Chondrocyte (in vitro differentiated cells): ENCODE results near the gene KLHDC7A. TPM values are rescaled to one million over a fixed set of nuclear protein-coding genes. Genes with fewer than 3 reads are reported as not detected.
A peak's percentile ranks its signal among the peaks of the same experiment; 100 is the strongest.

Experiments used
- DNase-seq: peaks from one replicate; pipeline ENCODE4 v3.0.0; 2021; ENCODE audit warnings: mixed read lengths, low spot score
- H3K27ac Mint-ChIP-seq: one replicate; pipeline ENCODE4 v1.8.0; 2021; ENCODE audit warnings: mild to moderate bottlenecking, moderate library complexity, mixed read lengths; ENCODE audit not compliant: unreplicated experiment
- H3K27me3 Mint-ChIP-seq: 2 replicates; pipeline ENCODE4 v1.8.0; 2021; ENCODE audit warnings: low read depth, mixed read lengths
- H3K36me3 Mint-ChIP-seq: 2 replicates; pipeline ENCODE4 v1.8.0; 2021; ENCODE audit warnings: low read depth, mixed read lengths
- H3K4me1 Mint-ChIP-seq: 2 replicates; pipeline ENCODE4 v1.8.0; 2021; ENCODE audit warnings: low read depth, mild to moderate bottlenecking, mixed read lengths
- H3K4me3 Mint-ChIP-seq: one replicate; pipeline ENCODE4 v1.8.0; 2021; ENCODE audit warnings: mild to moderate bottlenecking, moderate library complexity, mixed read lengths; ENCODE audit not compliant: unreplicated experiment
- H3K9me3 Mint-ChIP-seq: 2 replicates; pipeline ENCODE4 v1.8.0; 2021; ENCODE audit warnings: low read depth, mixed read lengths
- CTCF ChIP-seq: fragments of 200-600 bp; sonication (generic); IDR thresholded peaks from 2 replicates; pipeline ENCODE4 v1.5.0; 2021; ENCODE audit warnings: antibody characterized with exemption, mild to moderate bottlenecking, moderate library complexity
- total RNA-seq: library from RNA; stranded (reverse); gene quantifications from 3 replicates; pipeline ENCODE4 v1.2.1, GENCODE V29; 2021

KLHDC7A gene
- total RNA-seq, 1 donor from 2014 or later: 0.07 TPM

GRCh38 chr1:18473195-18473815 is 7.4 kb upstream of the KLHDC7A start:
- Mint-ChIP-seq H3K27ac (no peak overlapping the region), H3K36me3 (no peaks in the 10 kb centered on the region), H3K4me3 (no peak overlapping the region), H3K9me3 (no peaks in the 10 kb centered on the region), H3K27me3 (peaks cover 9% of the 10 kb centered on the region), H3K4me1 (no peaks in the 10 kb centered on the region)
- DNase-seq: peak; percentile 58
- no peak for TF ChIP-seq CTCF

GRCh38 chr1:18474559-18475175 is 6.1 kb upstream of the KLHDC7A start:
- H3K4me3 Mint-ChIP-seq: no peak overlapping the region
- no peak overlapping the region for H3K27ac Mint-ChIP-seq
- no peaks in the 10 kb centered on the region for H3K9me3 Mint-ChIP-seq
- DNase-seq: peak; percentile 14
- no peaks in the 10 kb centered on the region for H3K36me3 Mint-ChIP-seq
- H3K4me1 Mint-ChIP-seq: no peaks in the 10 kb centered on the region
- H3K27me3 Mint-ChIP-seq: peaks cover 4% of the 10 kb centered on the region
- TF ChIP-seq CTCF: no peak

DNA sequence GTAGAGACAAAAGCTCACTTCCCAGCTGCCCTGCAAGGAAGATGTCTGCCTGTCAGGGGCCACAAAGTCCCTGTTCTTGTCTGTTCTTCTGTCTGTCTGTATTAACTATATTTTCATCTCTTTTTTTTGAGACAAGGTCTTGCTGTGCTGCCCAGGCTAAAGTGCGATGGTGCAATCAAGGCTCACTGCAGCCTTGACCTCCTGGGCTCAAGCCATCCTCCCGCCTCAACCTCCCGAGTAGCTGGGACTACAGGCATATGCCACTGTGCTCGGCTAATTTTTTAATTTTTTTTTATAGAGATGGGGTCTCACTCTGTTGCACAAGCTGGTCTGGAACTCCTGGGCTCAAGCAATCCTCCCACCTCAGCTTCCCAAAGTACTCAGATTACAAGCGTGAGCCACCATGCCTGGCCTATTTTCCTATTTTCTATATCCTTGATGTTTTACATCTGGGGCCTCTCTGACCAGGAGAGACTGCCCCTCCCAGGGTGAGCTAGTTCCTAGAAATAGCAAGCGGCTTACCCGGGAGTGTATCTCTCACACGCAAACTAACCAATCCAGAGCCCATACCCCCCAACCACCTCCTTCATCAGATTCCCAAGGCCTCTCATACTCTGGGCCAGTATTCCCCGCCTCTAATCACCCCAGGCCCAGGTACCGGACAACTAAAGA is 5.4 kb upstream of the KLHDC7A start:
- Mint-ChIP-seq H3K4me1 (peaks cover 2% of the 10 kb centered on the region), H3K36me3 (no peaks in the 10 kb centered on the region), H3K27ac (no peak overlapping the region), H3K27me3 (peaks cover 4% of the 10 kb centered on the region), H3K4me3 (no peak overlapping the region), H3K9me3 (no peaks in the 10 kb centered on the region)
- DNase-seq: peak; percentile 17
- no peak for TF ChIP-seq CTCF

- H3K27ac Mint-ChIP-seq: no peak overlapping the region
- no peak for TF ChIP-seq CTCF
- peaks cover 6% of the 10 kb centered on the region for H3K4me1 Mint-ChIP-seq
- no peaks in the 10 kb centered on the region for H3K9me3 Mint-ChIP-seq
- no peak overlapping the region for H3K4me3 Mint-ChIP-seq
- H3K36me3 Mint-ChIP-seq: no peaks in the 10 kb centered on the region
- peaks cover 1% of the 10 kb centered on the region for H3K27me3 Mint-ChIP-seq
- DNase-seq: peak; percentile 17
Observed at GRCh38 chr1:18479454-18479853, 1.3 kb upstream of the KLHDC7A start.

DNA sequence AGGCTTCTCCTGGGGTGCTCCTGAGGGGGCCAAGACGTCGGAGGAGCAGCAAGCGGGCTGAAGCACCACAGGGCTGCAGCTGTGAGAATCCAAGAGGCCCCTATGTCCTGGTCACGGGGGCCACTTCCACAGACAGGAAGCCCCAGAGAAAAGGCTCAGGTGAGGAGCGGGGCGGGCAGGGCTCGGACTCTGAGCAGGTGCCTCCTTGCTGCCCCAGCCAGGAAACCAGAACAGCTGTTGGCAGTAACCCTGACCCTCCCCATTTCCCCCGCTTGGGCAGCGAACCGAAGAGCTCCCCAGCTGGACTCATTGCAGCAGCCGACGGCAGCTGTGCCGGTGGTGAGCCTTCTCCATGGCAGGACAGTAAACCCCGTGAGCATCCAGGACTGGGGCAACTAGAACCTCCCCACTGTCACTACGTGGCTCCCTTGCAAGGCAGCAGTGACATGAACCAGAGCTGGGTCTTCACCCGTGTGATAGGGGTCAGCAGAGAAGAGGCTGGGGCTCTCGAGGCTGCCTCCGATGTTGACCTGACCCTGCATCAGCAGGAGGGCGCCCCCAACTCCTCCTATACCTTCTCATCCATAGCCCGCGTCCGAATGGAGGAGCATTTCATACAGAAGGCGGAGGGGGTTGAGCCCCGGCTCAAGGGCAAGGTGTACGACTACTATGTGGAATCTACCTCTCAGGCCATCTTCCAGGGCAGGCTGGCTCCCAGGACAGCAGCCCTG is 625 bp downstream of the KLHDC7A start:
- no peaks in the 10 kb centered on the region for H3K9me3 Mint-ChIP-seq
- peaks cover 6% of the 10 kb centered on the region for H3K4me1 Mint-ChIP-seq
- no peaks in the 10 kb centered on the region for H3K27me3 Mint-ChIP-seq
- no peak for TF ChIP-seq CTCF
- H3K36me3 Mint-ChIP-seq: no peaks in the 10 kb centered on the region
- H3K27ac Mint-ChIP-seq: no peak overlapping the region
- H3K4me3 Mint-ChIP-seq: no peak overlapping the region
- no peak for DNase-seq
